Erythroblast (primary cell): ENCODE results near the gene EDEM1.

Source experiments
- GATA1 ChIP-seq: IDR thresholded peaks from 2 replicates; pipeline ENCODE4 v1.6.1; 2011; ENCODE audit warnings: low read depth, mild to moderate bottlenecking, control low read depth, low read length, moderate library complexity
- POLR2A ChIP-seq: IDR thresholded peaks from 2 replicates; pipeline ENCODE4 v1.6.1; 2011; ENCODE audit warnings: mild to moderate bottlenecking, low read length

DNA sequence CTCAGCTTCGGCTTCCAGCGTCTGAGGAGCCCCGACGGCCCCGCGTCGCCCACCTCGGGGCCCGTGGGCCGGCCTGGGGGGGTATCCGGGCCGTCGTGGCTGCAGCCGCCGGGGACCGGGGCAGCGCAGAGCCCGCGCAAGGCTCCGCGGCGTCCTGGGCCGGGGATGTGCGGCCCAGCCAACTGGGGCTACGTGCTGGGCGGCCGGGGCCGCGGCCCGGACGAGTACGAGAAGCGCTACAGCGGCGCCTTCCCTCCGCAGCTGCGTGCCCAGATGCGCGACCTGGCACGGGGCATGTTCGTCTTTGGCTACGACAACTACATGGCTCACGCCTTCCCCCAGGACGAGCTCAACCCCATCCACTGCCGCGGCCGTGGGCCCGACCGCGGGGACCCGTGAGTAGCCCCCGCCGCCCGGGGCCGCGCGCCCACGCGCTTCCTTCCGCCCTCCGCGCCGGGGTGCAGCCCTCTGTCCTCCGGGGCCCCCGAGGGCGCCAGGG lies 462 bp downstream of the EDEM1 start:
- TF ChIP-seq POLR2A, result peak; percentile 6
- TF ChIP-seq GATA1, result no peak
